Gastroesophageal sphincter (tissue), 3 donors: ENCODE measurements around the gene SIPA1.

Source experiments
- CTCF ChIP-seq, 4 experiments: fragments of 200-600 bp in 2 of 4; fragments of 450-650 bp in 2 of 4; sonication (generic) in 1 of 4; IDR thresholded peaks; one replicate each; pipeline ENCODE4 v1.5.1; 2017 to 2019; ENCODE audit warnings: antibody characterized with exemption in 4 of 4, mild to moderate bottlenecking in 2 of 4, moderate library complexity in 2 of 4
- POLR2A ChIP-seq, 2 donors: fragments of 450-650 bp; IDR thresholded peaks; one replicate each; pipeline ENCODE4 v1.6.1; 2017; ENCODE audit warnings: antibody characterized with exemption in 2 of 2, mild to moderate bottlenecking in 2 of 2, moderate library complexity in 1 of 2
- POLR2AphosphoS5 ChIP-seq: sonication (generic); formaldehyde crosslinking; IDR thresholded peaks from one replicate; pipeline ENCODE4 v1.6.1; 2017; ENCODE audit warnings: antibody characterized with exemption

DNA sequence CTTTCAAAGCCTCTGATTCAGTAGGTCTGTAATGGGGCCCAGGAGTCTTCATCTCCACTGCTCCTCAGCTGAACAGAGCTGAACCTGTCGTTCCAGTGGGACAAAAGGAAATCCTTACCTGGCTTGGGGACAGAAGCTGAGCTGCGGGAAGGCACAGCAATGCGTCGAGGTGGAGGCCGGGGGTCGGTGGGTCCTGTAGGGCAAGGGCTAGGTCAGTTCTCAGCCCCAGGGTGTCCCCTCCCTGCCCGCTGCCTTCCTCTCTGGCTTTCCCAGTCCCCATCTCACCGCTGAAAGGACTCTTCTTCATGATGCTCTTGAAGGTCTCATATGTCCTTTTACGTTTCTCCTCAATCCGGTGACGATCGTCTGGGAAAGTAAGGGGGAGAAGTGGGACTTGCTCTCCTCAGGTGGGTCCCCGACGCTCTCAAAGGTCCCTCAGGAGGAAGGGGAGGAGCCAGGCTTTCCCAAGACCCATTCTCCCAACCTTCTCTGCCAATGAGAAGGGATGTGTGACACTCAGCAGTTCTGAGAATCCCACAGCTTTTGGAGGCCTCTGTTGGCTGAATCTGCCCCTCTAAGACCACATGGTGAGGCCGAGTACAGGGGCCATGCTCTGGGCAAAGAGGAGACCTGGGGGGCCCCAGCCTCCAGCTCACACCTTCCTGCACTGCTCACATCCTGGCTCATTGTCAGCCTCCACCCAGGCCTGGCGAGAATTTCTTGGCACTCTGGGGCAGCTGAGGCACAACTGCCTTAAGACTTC, 17.9 kb downstream of the SIPA1 start:
- TF ChIP-seq POLR2A (IDR thresholded peaks at IDR 0.05) (no peak), CTCF (IDR thresholded peaks at IDR 0.05) (no peak), POLR2AphosphoS5 (no peak)
